Testis (tissue), 3 donors: ENCODE measurements around the gene PGF. TPM values are rescaled to one million over a fixed set of nuclear protein-coding genes. Genes with fewer than 3 reads are reported as not detected.
A peak's percentile ranks its signal among the peaks of the same experiment; 100 is the strongest.
"Not testable (repeated sequence)": the region's sequence is repeated elsewhere in the genome, so short reads cannot be mapped to it uniquely, and the experiment has no call there.

ENCODE experiments used
- DNase-seq: peaks from one replicate; pipeline ENCODE4 v3.0.0-alpha.2; 2019
- H3K27ac ChIP-seq, 2 donors: fragments of 200-600 bp; sonication (generic); one replicate each; pipeline ENCODE4 v1.5.1; 2019
- H3K27me3 ChIP-seq: fragments of 200-600 bp; sonication (generic); one replicate; pipeline ENCODE4 v1.5.1; 2019
- H3K36me3 ChIP-seq: fragments of 200-600 bp; sonication (generic); one replicate; pipeline ENCODE4 v1.5.1; 2017; ENCODE audit warnings: low read depth; ENCODE audit errors: missing control alignments
- H3K4me1 ChIP-seq: fragments of 200-600 bp; sonication (generic); one replicate; pipeline ENCODE4 v1.5.1; 2019
- H3K4me3 ChIP-seq, 2 donors: fragments of 200-600 bp; sonication (generic); one replicate each; pipeline ENCODE4 v1.5.1; 2017 to 2019
- H3K9me3 ChIP-seq: fragments of 200-600 bp; sonication (generic); one replicate; pipeline ENCODE4 v1.5.1; 2017
- CTCF ChIP-seq, 3 experiments: fragments of 450-650 bp in 2 of 3; fragments of 200-600 bp in 1 of 3; sonication (generic) in 1 of 3; IDR thresholded peaks; one replicate each; pipeline ENCODE4 v1.5.1; 2016 to 2019; ENCODE audit warnings: antibody characterized with exemption in 3 of 3, mild to moderate bottlenecking in 2 of 3, moderate library complexity in 1 of 3
- POLR2A ChIP-seq: fragments of 450-650 bp; IDR thresholded peaks from one replicate; pipeline ENCODE4 v1.6.1; 2017; ENCODE audit warnings: antibody characterized with exemption, mild to moderate bottlenecking, moderate library complexity
- WGBS, 2 donors: methylation state at CpG; one replicate each; pipeline ENCODE4 v1.1.5; 2018; 5-methylcytosine and 5-hydroxymethylcytosine counted together
- intact Hi-C: fragments of 100-400 bp; cut with DNase I; formaldehyde crosslinking; loops from one replicate; pipeline ENCODE4 v1.15.1; 2023; ENCODE audit warnings: low total_unique reads
- polyA plus RNA-seq: library from polyadenylated mRNA; stranded (reverse); fragments of 350-450 nt; fragmentation: Illumina TruSeq; extraction: RNeasy Lipid Tissue Mini Kit (QIAGEN cat#74804); gene quantifications from one replicate; pipeline ENCODE4 v1.2.3, GENCODE V29; 2014; ENCODE audit warnings: low read depth, low replicate concordance; ENCODE audit not compliant: insufficient read depth
- total RNA-seq, 2 donors: library from RNA; depleted of rRNA; stranded (reverse); fragments of >200 nt; gene quantifications; one replicate each; pipeline ENCODE4 v1.2.3, GENCODE V29; 2016

The PGF gene
- total and polyA plus RNA-seq, 3 donors from 2014 or later = 5.4 to 11.5 (median 6.5) TPM

GRCh38 chr14:74936731-74937130, 18.7 kb downstream of the PGF start:
- peaks cover 49% of the 10 kb centered on the region for H3K4me1 ChIP-seq

GRCh38 chr14:74936151-74936550, 19.2 kb downstream of the PGF start:
- no peaks in the 10 kb centered on the region for H3K9me3 ChIP-seq
- no peak overlapping the region for H3K4me3 ChIP-seq
- no peak overlapping the region for H3K27ac ChIP-seq
- H3K4me1 ChIP-seq = peaks cover 47% of the 10 kb centered on the region
- TF ChIP-seq CTCF (IDR thresholded peaks at IDR 0.05) (no peak), POLR2A (no peak)
- DNase-seq = no peak
- H3K27me3 ChIP-seq = no peaks in the 10 kb centered on the region
- no peaks in the 10 kb centered on the region for H3K36me3 ChIP-seq
- intact Hi-C loops = no loop called here
- 95 to 96% methylated on average over 11 of the region's 11 CpGs for WGBS, 2 donors

More at GRCh38 chr14:74936731-74937130, 18.7 kb downstream of the PGF start:
- Histone ChIP-seq H3K36me3 (no peaks in the 10 kb centered on the region), H3K4me3 (no peak overlapping the region), H3K27me3 (no peaks in the 10 kb centered on the region), H3K27ac (no peak overlapping the region), H3K9me3 (no peaks in the 10 kb centered on the region)
- DNase-seq = no peak
- intact Hi-C loops = no loop called here
- WGBS, 2 donors = 78 to 79% methylated on average over 8 of the region's 8 CpGs
- no peak for TF ChIP-seq POLR2A
- no peak for TF ChIP-seq CTCF (IDR thresholded peaks at IDR 0.05)

- H3K27ac ChIP-seq = peak overlapping the region in 1 of 2 donors; percentile 46
- no peak for TF ChIP-seq POLR2A
- TF ChIP-seq CTCF (IDR thresholded peaks at IDR 0.05) = no peak
- H3K4me3 ChIP-seq = no peak overlapping the region
- intact Hi-C loops = no loop called here
- H3K9me3 ChIP-seq = no peaks in the 10 kb centered on the region
- DNase-seq = no peak
- H3K4me1 ChIP-seq = peaks cover 39% of the 10 kb centered on the region
- H3K36me3 ChIP-seq = no peaks in the 10 kb centered on the region
- no peaks in the 10 kb centered on the region for H3K27me3 ChIP-seq
- WGBS, 2 donors = 65 to 67% methylated on average over 9 of the region's 9 CpGs
These were observed 20.1 kb downstream of the PGF start for GRCh38 chr14:74935360-74935680.

- 54 to 56% methylated on average over 20 to 26 of the region's 26 CpGs for WGBS, 2 donors
- Histone ChIP-seq H3K9me3 (no peaks in the 10 kb centered on the region), H3K4me1 (peaks cover 33% of the 10 kb centered on the region), H3K36me3 (no peaks in the 10 kb centered on the region), H3K27ac (peak overlapping the region; percentile 48 to 52), H3K27me3 (no peaks in the 10 kb centered on the region), H3K4me3 (no peak overlapping the region)
- intact Hi-C loops = no loop called here
- TF ChIP-seq POLR2A (no peak), CTCF (IDR thresholded peaks at IDR 0.05) (no peak)
- peak; percentile 72 for DNase-seq
These were observed 20.7 kb downstream of the PGF start for GRCh38 chr14:74934476-74935359.

- no peaks in the 10 kb centered on the region for H3K36me3 ChIP-seq
- TF ChIP-seq CTCF (IDR thresholded peaks at IDR 0.05) = no peak
- TF ChIP-seq POLR2A = no peak
- intact Hi-C loops = no loop called here
- no peak for DNase-seq
- H3K27ac ChIP-seq = no peak overlapping the region
- peaks cover 27% of the 10 kb centered on the region for H3K4me1 ChIP-seq
- 54 to 65% methylated on average over 4 of the region's 4 CpGs for WGBS, 2 donors
- H3K4me3 ChIP-seq = no peak overlapping the region
- no peaks in the 10 kb centered on the region for H3K27me3 ChIP-seq
- H3K9me3 ChIP-seq = no peaks in the 10 kb centered on the region
These were observed 21.4 kb downstream of the PGF start for GRCh38 chr14:74934041-74934440.

- H3K4me3 ChIP-seq, H3K27ac ChIP-seq, intact Hi-C loops, H3K36me3 ChIP-seq, DNase-seq, H3K27me3 ChIP-seq, H3K9me3 ChIP-seq: not testable (repeated sequence)
- H3K4me1 ChIP-seq = peaks cover 27% of the 10 kb centered on the region
- 75% methylated on average over 4 of the region's 4 CpGs for WGBS, 2 donors
These were observed 22.5 kb downstream of the PGF start for GRCh38 chr14:74932936-74933335.
